KG1 (cell line): Measurements from ENCODE around the gene COMP.

Experiments
- DNase-seq: peaks from one replicate; lab custom pipeline; 2025; lab: John Stamatoyannopoulos, UW

COMP gene

GRCh38 chr19:18782559-18783225, 8.4 kb downstream of the COMP start:
- no peak for DNase-seq

DNA sequence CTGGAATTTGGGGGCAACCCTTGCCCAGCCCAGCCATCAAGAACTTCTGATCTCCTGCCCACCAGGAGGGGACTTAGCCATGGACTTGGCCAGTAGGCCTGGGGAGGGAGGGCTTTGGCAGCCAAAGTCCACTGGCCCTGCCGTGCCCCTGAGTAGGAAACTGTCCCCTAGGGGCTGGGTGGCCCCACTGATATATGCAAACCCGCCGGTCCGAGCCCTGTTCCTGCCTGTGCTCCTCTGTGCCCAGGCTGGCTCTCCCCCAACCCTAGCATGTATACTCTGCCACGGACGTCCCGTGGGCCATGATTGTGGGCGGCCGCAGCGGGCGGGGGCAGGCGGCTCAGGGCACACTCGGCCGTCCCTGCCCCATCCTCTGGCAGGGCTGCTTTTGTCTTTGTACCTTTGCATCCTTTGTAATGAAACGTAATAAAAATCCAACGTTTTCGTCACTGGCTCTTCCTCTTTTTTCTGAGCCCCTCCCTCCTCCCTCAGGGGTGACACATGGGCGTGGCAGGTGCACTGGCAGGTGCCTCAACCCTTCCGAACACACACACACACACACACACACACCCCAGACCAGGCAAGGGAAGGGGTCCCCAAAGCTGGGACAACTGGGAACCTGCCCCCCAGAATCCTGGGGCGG, 9.1 kb downstream of the COMP start:
- DNase-seq = no peak

DNA sequence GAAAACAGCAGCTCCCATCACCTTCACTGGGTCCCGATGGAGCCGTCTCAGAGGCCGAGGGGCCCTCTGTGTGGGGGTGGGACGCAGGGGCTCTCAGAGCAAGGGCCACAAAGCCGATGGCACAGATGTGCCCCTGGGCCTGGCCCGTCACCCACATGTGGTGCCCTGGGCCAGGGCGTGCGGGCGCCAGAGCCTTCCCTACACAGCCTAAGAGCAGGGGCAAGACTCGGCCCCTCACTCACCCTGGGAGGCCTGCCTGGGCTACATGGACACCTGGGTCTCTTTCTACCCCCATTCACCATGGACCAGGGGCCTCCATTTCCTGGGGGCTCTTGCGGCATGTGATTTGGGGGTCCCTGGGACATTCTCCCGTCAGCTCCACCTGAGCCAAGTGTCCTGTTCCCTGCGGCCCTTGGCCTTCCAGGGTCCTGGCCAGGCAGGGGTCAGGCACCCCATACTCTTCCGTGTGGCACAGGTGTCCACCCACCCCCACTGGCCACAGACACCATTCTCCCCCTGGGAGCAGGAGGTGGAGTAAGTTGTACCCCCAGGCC, 10.0 kb downstream of the COMP start:
- no peak for DNase-seq

DNA sequence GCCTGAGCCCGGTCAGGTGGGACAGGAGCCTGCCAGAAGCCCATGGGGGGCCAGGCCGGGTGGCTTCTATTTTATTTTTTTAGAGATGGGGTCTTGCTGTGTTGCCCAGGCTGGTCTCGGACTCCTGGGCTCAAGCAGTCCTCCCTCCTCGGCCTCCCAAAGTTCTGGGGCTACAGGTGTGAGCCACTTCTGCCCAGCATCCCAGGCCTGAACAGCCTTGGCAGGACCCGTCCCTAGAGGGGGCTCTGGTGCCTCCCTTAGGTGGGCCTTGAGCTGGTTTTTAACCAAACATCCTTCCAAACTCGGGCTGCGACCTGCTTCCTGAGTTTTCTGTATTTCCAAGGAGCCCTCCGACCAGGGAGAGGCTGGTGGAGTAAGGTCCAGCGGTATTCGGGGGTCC, 10.5 kb downstream of the COMP start:
- DNase-seq = no peak

DNA sequence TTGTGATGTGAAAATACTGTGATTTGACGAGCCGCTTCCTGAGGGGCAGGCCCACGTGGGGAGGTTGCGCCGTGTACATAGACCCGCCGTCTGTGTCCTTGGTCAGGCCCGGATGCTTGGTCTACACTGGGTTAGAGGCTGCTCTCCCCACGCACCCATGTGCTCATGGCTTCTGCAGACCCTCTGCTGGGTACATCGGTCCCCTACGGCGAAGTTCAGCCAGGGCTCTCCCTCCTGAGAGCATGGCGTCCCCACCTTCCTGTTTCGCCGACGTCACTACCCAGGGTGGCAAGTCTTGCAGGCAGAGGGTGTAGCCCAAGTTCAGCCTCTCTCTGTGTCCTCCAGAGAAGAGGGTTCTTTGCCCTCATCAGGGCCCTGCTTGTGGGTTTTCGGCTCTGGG, 11.0 kb downstream of the COMP start:
- no peak for DNase-seq

DNA sequence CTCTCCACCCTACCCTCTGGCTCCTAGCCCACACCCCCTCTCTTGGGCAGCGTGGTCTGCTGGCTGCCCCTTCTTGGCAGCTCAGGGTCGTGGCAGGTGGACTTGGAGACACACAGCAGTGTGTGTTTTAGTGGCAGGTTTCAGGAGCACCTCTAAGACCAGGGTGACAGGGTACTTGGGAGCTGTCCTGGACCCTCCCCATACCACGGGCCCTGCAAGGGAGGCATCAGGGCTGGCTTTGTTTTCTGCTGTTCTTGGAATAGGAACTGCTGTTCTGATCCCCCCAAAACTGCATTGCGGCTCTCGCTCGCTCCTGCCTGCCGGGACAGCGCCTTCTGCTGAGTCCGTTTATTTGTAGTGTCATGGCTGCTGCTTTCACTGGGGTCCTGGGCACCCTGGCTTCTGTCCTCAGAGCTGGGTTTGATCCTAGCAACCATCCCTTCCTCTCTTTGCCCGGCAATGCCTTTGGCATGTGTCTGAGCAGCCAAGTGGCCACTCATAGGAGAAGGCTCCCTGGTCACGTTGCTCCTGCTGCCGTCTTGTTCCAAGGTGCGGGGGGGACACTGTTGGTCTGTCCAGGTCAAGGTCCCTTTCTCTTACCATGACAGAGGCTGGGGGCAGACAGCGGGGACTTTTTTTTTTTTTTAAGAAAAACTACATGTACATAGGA, 12.1 kb downstream of the COMP start:
- no peak for DNase-seq

- no peak for DNase-seq
Measured at GRCh38 chr19:18778076-18778389, 13.1 kb downstream of the COMP start.

DNA sequence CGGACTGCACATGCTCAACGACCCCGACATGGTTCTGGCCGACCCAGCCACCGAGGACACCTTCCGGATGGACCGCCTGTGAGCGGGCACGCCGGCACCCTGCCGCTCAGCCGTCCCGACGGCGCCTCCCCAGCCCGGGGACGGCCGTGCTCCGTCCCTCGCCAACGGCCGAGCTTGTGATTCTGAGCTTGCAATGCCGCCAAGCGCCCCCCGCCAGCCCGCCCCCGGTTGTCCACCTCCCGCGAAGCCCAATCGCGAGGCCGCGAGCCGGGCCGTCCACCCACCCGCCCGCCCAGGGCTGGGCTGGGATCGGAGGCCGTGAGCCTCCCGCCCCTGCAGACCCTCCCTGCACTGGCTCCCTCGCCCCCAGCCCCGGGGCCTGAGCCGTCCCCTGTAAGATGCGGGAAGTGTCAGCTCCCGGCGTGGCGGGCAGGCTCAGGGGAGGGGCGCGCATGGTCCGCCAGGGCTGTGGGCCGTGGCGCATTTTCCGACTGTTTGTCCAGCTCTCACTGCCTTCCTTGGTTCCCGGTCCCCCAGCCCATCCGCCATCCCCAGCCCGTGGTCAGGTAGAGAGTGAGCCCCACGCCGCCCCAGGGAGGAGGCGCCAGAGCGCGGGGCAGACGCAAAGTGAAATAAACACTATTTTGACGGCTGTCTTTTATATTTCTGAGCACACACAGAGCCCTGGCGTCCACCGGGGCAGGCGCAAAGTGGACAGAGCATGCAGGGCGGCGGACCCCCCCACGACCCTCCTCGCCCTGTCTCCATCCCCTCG, 13.6 kb downstream of the COMP start:
- DNase-seq = no peak

DNA sequence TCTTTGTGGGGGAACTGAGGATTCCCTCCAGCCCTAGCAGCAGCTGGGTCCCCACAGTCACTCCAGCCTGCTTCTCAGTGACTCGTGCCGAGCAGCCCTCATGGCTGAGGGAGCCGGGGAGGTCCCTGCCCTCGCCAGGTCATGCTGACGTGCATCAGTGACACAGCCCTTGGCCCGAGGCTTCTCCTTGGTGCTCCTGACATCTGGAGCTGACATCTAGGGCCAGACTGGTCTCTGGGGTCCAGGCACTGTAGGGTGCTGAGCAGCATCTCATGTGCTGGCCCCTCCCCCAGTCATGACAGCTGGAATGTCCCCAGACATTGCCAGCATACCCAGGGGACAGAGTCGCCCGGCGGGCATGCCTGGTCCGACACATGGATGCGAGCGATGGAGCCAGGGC, 14.4 kb downstream of the COMP start:
- DNase-seq = no peak

DNA sequence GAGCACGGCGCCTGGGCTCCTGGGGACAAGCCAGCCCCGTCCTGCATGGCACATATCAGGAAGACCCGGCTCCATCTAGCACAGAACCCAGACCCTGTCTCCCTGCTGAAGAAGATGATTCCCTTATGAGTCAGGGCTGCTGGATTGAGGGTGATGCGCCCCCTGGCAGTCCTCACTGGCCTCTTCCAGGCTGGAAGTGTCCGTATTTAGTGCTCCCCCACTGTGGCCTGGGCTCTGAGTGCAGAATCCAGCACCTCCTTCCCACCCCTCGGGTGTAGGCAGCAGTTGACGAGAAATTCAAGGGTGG, 14.9 kb downstream of the COMP start:
- no peak for DNase-seq

- no peak for DNase-seq
Measured at GRCh38 chr19:18775586-18776287, 15.4 kb downstream of the COMP start.

GRCh38 chr19:18774782-18775444, 16.2 kb downstream of the COMP start:
- DNase-seq = no peak

GRCh38 chr19:18774107-18774506, 17.0 kb downstream of the COMP start:
- DNase-seq = no peak

GRCh38 chr19:18773682-18774081, 17.4 kb downstream of the COMP start:
- DNase-seq = no peak

DNA sequence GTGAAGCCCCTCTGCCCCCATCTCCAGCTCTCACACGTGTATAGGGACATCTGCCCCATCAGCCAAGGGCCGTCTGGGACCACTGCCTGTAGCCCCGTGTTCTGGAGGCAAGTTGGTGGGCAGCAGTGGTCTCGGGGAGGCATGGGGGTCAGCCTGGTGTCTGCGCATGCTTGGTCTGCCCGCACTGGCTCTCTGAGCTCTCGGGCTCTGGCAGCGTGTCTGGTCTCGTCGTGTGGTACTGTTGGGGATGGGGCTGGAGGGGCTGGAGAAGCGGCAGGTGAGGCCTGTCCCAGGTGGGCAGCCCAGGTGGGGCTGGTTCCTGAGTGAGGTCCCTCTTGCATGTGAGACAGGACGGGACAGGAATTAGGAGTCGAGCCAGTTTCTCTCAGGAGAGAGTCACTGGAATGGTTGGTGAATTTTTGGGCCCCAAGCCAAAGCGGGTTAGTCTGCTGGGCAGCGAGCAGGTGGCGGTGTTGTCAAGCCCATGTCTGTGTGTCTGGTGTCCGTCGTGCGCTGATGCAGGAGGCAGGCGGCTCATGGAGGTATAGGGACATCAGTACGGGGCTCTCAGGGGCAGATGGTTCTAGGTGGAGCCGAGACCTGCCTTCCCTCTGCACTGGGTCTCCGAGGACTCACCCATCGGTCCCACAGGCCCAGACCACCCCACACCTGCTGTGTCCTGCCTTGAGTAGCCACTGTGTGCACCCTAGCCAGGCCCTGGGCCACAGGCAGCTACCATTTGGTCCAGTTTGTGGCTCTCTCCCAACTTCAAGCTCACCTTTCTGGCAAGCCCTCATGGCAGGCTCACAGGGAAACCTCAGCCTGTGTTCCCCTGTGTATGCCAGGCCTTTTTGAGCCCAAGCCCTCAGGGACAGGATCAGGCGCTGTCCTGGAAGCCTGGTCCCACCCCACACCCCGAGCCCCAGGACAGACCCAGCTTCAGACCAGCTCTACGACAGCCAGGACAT, 18.2 kb downstream of the COMP start:
- no peak for DNase-seq

GRCh38 chr19:18771328-18772242, 19.5 kb downstream of the COMP start:
- DNase-seq = no peak

GRCh38 chr19:18770663-18771327, 20.3 kb downstream of the COMP start:
- DNase-seq = no peak

DNA sequence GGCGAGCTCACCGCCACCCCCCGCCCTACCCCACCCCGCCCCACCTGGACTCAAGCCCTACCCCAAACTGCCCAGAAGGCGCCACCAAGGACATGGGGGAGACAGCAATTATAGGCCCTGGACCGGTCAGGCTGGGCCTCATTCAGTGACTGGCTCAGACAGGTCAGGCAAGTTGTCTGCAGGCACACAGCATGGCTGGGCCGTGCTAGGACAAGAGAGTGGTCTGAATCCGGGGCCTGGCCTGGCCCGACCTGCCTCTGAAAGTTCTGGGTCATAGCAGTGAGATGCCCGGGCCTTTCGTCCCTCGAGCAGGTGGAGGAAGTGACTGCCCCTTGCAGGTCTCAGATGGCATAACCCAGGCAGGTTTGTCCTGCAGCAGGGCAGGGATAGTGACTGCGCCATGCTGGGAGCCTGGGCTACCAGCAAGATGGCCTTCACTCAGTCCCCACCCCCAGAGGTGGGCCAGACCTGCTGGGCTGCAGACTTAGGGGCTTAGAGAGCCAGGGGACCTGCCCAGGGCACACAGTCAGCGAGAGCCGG, 21.0 kb downstream of the COMP start:
- DNase-seq = no peak
